Left renal pelvis (tissue), 4 donors: Measurements from ENCODE around the gene AHNAK2. TPM values are rescaled to one million over a fixed set of nuclear protein-coding genes. Genes with fewer than 3 reads are reported as not detected.

Experiments
- DNase-seq, 4 donors: peaks; one replicate each; pipeline ENCODE4 v3.0.0-alpha.2; 2013; ENCODE audit warnings: low read depth in 4 of 4, low spot score in 3 of 4
- polyA plus RNA-seq, 4 donors: library from polyadenylated mRNA; unstranded; fragments of 120-200 nt; gene quantifications; one replicate each; pipeline ENCODE4 v1.2.1, GENCODE V29; 2013; ENCODE audit not compliant: insufficient read length in 4 of 4

AHNAK2 gene
- polyA plus RNA-seq, 4 donors: 1.5 to 7.2 (median 2.4) TPM

DNA sequence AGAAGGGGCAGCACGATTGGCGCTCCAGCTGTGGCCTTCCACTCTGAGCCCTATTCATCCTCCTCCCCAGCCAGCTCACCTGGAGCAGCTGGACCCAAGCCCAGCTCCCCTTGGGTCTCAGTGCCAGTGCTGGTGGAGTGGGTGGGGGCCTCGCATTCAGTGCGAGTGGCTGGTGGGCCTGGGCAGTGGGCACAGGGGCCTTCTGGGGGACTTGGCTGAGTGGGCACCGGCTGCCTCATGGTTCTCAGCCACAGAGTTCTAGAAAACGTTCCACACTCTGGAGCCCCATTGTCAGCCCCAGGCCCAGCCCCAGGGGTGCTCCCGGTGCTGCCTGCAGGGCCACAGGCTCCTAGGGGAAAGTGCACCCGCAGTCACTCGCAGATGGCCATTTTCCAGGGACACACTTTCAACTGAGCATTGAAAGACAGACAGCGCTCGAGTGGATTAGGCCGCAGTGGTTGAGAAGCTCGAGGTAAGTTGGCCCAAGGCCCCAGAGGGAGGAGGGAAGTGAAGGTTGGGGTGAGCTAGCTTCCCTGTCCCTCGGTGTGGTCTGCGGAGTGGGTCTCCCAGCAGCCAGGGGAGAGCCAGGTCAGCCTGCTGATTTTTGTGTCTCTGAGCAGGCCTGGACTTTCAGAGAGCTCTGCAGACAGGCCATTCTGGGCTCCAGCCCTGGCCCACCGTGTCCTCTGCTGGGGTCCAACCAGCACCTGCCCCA lies 11.2 kb upstream of the AHNAK2 start:
- no peak for DNase-seq

DNA sequence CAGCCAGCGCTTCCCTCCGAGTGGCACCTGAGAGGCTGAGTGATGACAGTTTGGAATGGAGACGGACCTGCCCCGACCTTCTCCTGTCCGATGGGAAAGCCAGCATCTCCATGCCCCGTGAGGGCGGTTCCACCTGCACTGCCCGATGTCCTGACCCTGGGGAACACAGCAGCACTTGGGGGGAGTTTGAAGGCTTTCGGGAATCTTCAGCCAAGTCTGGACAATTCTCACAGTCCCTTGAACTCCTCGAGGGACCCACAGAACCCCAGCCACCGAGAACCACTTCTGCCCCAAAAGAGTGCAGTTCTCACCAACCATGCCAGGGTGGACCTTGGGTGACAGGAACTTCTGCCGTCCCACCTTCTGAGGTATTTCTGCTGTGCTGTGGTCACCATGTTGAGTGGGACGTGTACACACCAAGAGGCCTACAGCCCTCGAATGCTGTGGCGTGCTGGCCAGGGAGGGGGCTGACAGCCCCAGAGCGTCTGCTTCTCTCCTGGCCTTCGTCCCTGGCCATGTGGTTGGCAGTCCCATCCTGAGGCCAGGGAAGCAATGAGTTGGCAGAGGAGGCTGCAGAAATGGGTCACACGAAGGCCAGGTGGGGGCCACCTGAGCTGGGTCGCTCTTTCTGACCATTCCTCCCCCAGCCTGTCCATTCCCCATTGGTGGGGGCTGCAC lies 8.5 kb upstream of the AHNAK2 start:
- DNase-seq: no peak

DNA sequence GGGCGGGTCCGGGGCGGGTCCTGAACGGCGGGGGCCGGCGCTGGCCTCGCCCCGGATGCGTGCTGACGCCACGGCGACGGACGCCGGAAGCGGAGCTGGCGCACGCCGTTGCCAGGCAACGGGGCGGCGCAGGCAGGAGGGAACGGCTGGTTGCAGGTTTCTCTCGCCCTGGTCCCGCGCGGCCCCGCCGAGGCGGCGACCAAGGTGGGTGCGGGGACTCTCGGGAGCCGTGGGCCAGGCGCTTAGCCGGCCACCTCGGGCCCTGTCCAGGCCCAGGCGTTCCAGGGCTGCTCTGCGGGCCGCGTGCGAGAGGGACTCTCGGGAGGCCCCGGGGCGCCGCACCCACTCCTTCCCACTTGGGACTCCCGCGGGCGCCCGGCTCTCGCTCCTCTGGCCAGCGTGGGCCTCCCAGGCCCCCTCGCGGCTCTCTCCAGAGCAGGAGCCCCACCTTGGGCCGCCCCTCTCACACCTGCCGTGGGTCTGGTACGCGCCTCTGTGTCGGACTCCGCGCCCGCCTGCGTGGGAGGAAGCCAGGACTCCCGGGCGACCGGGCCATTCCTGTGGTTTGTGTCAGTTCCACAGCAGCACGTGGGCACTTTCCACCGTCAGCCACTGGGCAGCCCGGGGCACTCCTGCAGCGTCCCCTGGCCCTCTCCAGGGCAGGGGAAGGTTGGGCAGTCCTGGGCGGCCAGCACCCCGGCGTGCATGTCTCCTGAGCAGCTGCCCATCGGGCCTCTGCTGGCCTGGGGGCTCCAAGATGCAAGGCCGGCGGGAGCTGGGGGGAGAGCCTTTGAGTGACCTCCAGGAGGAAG lies 7.7 kb upstream of the AHNAK2 start, which contains the start of gene CLBA1:
CLBA1 (plus strand) TSS at position 114 of the 812 bp plus-strand sequence; CDS start at position 758, 644 bp downstream.
- peak; percentile 68 to 85 (median 82) for DNase-seq

DNA sequence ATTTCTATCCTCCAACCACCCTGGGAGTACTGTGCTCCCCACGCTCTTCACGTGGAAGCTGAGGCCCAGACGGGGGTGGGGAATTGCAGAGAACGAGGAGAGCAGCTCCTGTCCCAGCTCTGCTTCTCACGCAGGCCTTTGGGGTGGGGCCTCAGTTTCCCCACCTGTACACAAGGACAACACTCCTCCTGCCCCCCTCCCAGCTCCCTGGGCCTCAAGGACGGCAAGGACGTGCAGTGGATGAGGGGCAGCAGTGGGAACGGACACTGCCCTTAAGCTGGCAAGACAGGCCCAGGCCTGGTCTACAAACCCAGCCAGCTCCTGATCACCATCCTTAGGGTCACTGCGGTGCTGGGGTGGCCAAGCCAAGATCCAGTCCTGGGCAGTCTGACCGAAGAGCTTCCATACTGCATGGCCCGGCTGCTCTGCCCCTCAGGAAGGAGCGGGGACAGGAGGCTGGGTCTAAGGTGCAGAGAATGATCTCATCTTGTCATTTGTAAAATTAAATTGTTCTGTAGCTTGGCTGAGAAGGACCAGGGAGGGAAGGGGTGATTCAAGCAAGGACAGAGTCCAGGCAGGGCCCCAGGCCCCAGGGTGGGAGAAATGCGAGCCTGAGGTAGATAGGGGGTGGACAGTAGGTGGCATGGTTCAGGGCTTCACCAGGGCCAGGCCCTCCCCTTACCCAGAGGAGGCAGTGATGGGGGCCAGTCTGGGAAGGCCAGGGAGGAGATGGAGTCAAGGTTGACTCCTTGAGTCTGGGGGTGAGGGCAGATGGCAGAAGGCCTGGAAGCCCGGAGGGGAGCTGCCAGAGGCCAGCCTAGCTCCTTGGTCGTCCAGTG lies 6.1 kb upstream of the AHNAK2 start:
- DNase-seq: no peak

DNA sequence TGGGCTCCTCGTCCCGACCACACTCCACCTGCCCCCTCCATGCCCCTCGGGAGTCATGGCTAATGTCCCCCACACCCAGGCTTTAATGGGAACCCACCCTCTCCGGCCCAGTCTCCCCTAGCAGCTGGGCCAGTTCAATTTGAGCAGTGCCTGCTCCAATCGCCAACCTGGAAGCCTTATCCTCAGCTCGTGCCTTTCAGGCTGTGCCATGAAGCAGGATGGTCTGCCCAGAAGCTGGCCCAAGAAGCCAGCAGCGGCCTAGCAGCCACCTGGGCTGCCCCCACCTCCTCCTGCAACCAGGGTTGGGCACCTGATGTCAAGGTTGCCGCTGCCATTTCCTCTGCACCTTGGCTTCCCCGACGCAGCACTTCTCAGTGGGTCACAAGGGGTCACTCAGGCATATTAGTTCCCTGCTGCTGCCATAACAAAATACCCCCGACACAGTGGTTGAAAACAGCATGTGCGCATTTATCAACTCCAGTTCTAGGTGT lies 5.1 kb upstream of the AHNAK2 start:
- no peak for DNase-seq

DNA sequence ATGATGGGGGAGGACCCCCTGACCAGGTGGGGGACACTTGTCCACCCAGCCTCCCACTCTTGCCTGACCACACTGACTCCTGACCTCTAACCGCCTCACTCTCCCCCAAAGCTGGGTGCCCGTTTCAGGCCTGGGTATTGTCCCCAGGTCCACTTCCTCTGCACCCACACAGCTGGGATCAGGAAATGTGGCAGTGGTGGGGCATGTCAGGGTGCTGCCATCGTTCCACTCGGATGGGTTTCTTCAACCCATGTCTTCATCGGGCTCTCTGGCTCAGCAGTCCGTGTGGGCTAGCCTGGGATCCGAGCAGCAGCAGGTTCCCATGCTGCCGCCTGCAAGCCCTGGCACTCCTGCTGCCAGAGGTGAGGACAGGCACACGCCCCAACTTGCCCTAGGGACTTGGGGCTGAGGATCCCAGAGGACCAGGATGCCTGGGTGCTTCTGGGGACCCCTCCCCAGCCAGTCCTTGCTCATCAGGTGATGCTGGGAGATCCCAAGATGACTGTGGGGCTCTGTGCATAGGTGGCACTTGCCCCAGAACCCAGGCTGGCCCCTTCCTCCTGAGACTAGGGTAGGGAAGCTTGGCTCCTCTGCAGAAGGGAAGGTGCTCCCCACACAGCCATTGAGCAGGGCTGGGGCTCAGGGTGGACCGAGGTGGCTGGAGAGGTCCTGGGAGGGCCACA lies 4.5 kb upstream of the AHNAK2 start:
- DNase-seq: no peak

DNA sequence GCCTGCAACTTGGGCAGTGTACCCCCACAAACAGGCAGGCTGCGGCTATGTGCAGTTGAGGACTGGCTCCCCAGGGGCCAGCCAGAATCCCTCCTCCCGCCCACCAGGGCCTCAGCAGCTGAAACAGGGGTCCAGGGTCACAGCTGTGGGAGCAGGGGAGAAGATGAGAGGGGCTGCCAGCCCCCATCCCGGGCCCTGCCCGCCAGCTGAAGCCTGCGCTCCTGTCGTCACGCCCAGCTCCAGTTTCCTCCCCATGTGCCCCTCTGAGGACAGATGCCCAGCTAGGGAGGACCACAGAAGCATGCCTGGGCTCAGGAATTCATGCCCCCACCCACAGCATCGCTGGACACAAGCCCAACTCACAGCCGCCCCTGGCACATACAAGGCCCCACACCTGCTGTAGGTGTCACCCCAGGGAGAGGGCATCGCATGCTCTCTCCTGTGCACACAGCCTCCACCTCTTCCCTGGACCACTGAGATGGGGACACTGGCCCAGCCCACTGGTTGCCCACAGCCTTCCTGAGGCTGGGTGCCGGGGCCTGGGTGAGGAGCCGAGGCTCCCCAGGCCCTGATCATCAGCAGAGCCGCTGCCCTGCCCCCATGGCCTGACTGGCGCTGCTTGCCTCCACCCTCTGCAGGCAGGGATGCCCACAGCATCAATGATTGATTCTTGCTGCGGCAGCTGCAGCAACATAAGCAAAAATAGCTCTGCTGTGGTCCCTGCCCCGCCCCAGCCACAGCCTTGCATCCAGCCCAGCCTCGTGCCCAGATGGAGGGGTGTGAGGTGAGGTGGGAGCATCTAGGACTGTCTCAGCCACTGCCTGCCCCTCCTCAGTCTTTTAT lies 3.7 kb upstream of the AHNAK2 start:
- no peak for DNase-seq

DNA sequence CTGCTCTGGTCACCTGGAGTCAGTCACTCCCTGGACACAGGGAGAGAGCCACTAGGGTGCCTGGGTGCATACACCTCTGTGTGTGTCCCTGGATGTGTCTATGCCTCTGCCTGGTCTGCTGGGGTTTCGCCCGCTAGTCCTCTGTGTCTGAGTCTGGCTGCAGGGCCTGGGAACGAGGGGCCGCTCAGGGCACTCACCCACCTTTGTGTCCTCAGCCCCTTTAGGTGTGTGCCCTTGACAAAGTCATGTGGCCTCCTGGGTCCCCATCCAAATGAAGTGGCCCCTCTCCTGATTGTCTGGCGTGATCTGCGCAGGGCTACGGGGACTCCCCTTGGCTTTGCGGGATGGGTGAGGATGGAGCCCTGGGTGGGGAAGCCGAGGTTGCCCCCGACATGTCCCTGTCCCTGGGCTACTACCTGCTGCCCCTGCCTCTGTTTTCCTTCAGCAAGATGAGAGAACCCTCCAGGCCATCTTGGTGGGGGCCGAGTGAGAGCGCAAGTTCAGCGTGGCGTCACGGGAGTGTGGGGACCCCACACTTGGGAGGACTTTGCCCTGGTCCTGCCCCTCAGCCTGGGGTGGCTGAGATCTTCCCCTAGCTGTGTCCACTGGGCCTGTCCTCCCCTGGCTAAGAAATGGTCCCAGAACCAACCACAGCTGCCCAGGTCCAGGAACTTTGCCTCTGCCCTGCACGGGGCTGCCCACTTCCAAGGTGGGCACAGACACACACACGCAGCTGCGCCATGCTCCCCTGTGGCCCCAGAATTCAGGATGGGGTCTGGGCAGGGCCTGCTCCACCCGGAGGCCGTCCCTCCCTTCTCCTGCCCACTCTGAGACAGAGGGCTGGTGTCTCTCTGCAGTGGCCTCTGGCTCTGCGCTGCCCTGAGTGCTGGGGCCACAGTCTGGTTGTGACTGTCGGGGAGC lies 2.7 kb upstream of the AHNAK2 start:
- no peak for DNase-seq

DNA sequence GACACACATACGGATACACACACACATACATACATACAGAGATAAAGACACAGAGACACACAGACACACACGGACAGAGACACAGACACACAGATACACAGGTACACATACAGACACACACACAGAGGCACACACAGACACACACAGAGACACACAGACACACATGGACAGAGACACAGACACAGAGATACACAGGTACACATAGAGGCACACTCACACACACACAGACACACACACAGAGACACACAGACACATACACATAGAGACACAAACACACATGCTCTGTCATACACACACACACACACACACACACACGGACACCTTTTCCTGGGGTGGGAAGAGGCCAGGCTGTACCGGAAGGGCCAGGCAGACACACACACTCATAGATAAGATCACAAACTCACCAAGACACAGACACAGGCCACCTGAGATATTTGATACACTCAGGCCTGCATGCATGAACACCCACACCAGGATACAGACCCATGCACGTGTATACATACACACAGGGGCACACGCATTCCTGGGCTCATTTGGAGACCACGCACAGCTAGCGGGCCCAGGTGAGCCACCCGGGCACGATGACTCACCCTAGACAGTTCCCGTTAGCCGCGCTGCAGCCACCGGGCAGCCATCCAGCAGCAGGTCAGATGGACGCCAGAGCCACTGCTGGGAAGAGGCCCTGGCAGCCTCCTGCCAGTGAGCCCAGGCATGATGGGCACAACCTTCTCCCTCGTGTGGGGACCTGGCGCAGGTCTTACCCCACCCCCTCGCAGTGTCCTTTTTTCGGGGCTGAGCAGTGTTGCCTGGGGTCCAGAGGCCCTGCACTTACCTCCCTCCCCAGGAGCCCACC lies 1.8 kb upstream of the AHNAK2 start:
- DNase-seq: no peak

DNA sequence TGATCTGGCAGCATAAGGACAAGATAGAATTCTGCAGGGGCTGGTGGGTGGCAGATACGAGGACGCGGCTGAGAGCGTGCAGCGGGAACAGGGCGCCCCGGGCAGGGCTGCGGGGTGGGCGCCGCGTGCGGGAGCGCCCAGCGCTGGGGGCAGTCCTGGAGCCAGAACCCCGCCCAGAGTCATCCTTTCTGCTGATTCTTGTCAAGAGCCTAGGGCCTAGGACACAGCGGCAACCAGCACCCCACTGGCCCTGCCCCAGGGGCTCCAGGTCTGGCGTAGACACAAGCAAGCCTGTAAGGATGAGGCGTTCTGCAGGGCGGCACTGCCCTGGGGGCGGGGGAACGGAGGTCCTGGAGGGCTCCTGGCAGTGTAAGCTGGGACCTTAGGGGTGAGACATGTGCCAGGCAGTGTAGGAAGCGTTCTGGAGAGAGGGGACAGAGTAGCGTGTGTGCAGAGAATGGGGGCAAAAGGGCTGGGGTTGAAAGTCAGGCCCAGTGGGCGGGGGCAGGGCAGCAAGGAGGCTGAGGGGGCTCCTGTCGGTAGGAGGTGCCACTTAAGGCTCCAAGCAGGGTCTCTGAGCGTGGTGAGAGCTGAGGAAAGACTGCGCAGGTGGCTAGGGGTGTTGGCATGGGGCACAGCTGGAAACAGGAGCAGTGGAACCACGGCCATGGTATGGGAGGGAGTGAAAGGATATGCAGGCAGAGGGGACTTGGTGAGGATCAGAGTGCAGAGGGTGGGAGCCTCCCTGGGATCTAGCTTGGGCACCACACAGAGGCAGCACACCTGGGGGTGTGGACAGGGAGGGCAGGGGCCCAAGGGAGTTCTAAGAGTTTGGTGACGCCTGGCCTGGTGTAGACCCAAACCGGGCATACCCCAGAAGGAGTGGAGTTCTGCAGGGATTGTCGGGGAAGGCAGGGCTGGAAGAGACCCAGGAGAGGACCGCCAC lies 845 bp upstream of the AHNAK2 start:
- DNase-seq: no peak

DNA sequence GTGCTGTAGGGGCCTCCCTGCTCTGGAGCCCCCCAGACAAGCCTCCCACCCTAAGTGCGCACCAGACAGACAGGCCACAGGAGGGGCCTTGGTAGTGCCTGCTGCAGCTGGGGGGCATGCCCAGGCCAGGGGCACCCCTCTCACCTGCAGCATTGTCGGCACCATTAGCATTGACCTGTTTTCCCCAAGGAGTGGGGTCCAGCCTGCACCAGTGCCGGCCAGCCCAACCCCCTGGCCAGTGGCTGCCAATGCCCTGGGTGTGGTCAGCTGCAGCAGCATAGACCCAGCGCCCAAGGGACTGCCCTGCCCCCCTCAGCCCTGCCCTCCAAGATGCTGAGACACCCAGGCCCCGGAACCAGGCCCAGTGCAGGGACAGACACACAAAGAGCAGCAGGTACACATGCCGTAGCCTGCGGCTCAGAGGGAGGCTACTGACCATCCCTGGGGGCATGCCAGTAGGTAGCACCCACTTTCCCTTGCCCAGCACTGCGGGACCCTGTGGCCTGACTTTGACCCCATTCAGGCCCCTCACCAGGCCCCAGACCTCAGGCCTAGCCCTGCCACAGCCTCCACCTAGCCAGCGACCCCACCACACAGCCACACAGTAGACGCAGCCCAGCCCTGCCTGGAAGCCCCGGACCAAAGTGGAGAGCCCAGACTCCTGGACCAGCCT lies 1.0 kb downstream of the AHNAK2 start:
- no peak for DNase-seq

DNA sequence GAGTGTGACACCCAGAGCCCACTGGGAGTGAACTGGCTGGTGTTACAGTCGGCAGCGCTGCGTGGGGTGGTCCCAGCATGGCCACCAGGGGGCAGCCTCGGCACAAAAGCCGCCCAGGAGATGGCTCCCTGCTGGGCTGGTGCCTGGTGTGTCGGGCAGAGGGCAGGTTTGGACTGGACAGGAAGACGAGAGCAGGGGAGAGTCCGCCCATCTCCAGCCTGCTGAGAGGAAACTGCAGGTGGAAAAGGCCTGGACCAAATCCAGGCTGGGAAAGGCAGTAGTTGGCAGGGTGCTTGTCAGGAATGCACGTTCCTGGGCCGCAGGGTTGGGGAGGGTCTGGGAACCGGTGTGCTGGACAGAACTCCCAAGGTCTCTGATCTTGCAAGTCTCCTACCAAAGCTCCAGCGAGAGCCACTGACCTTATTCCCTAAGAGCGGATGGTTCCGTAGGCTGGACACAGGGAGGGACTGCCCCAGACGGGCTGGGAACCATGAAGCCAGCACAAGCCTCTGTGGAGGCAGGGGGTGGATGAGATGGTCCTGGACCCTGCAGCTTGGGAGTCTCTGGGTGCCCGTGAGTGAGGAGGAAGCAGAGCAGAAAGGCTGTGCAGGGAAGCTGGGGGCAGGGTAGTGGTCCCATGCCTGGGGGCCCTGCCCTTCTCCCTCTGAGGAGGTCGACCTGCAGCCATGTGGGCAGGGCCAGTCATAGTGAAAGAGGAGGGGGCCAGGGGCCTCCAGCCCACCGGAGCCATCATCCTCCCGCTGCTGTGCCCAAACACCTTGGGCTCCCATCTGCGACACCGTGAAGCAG lies 1.8 kb downstream of the AHNAK2 start:
- no peak for DNase-seq

DNA sequence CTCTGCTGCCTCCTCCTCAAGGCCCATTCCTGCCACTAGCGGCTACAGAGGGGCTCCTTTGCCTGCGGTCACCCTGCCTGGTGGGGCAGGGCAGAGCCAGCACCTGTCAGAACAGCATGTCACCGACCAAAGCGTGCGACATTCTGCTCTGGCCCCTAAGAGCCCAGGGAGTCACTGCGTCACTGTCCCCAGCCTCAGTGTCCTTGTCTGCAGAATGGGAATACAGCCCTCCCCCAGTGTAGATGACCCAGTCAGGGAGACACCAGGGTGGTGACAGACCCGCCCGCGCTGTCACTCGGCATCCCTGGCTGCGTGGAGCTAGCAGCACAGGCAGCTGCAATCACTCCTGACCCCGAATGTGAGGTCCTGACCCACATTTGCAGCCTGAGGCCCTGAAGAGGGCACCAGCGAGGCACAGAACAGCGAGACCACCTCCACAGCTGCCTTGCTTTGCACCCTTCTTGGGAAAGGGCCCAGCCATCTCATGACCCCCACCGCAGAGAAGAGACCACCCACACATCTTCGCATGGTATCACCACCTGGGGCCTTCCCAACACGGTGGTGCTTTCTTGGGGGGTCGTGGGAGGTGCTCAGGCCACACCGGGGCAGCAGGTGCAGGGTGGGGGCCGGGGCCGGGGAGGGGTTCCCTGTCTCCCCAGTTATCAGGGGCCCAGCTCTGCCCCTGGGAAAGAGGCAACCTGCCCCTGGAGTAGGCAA lies 2.5 kb downstream of the AHNAK2 start:
- no peak for DNase-seq
